GM18951 (cell line): ENCODE results near the gene OPALIN.

Experiments used
- POLR2A ChIP-seq: IDR thresholded peaks from 4 replicates; pipeline ENCODE4 v1.6.1; 2011; ENCODE audit warnings: mild to moderate bottlenecking; ENCODE audit not compliant: insufficient read length, insufficient read depth; ENCODE audit errors: extremely low read depth
- in situ Hi-C: fragments of 300-500 bp; cut with MboI; formaldehyde crosslinking; loops from one replicate; pipeline ENCODE4 v1.12.0; 2022; ENCODE audit warnings: low sequenced_read_pairs, mixed read lengths, inconsistent platforms; ENCODE audit not compliant: unreplicated experiment

Gene OPALIN, protein sequence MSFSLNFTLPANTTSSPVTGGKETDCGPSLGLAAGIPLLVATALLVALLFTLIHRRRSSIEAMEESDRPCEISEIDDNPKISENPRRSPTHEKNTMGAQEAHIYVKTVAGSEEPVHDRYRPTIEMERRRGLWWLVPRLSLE

DNA sequence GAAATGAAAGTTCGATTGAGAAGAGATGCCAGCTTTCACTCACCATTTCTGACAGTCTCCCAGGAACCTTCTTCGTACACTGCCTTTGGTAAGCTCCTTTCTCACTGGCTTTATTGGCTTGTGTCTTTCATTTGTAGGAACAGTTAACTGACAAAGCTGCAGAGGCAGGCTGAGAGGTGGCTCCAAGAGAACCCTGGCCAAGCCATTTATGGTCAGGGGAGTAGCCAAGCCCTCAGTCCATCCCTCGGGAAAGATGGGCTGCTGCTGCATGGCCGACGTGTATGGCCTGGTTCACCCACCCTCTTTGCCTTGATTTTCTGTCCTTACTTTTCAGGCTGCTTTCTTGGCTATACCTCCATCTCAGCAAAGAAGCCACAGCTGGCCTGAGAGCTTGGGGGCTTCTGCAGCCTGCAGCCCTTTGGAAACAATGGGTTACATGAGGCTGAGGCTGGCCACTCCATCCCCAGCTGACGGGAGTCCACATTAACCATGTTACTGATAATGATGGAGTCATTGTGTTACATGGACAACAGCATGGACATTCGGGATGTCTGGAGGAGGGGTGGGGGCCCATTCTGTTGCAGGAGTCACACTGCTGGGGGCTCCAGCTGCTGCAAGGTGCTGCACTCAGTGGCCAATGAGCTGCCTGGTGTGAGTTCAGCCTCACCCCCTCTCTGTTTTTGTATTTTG, at the start of gene OPALIN:
OPALIN (minus strand) TSS at position 152 of the 690 bp plus-strand sequence; CDS start at position 46, 106 bp downstream.
- in situ Hi-C loops, result no loop called here
- TF ChIP-seq POLR2A, result no peak

DNA sequence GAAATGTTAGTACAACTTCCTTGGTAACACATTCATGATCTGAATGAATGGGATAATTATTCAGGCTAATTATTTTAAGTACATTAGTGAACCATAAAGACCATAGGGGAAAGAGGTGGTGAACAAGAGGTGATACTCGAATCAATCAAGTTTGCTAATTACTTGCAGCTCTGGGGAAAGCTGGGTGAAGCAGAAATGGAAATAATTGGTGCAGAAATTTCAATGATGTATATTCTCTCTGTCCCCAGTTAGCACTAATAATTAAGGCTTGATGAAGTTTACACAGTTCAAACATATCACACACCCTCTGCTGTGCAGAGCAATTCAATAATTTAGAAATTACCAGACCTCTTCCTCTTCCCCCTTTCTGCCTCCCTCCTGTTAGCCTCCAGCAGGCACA, 49.4 kb upstream of the OPALIN start:
- no peak for TF ChIP-seq POLR2A
- in situ Hi-C loops, result no loop called here

DNA sequence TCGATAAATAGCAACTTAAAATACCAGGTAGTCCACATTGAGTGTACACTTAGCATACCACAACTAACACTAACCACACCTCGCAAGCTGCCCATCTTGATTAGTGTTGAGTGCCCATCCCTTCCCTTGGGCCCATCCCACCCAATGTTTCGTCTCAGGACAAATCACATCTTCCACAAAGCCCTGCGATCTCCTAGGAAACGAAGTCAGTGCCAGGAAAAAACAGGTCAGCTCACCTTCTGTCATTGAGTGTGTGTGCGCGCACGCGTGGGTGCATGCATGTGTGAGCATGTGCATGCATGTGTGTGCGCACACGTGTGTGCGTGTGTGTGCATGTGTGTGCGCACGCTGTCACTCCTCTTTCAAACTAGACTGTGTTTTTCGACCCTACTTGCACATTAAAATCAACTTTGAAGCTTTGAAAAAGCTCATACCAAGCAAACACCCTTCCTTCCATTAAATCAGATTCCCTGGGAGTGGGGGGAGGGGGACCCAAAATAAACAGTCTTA, 48.8 kb upstream of the OPALIN start:
- in situ Hi-C loops, result no loop called here
- no peak for TF ChIP-seq POLR2A

DNA sequence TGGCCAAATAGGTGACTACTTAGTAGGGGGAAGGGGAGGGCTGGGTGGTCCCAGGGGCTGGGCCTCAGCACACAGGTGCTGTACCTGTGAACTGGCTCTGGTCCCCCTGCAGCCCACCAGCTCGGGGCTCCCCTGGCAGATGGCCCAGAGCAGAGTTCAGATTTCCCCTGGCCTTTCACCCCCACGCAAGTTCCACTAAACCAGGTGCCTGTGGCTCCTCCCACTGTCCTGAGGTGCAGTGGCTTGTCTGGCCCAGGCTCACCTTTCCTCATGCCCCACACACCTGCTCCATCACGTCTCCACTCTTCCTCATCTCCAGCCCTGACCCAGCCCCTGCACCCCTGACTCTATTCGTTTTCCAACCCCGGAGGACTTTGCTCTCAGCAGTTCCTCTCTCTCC, 47.3 kb upstream of the OPALIN start:
- in situ Hi-C loops, result no loop called here
- TF ChIP-seq POLR2A, result no peak

DNA sequence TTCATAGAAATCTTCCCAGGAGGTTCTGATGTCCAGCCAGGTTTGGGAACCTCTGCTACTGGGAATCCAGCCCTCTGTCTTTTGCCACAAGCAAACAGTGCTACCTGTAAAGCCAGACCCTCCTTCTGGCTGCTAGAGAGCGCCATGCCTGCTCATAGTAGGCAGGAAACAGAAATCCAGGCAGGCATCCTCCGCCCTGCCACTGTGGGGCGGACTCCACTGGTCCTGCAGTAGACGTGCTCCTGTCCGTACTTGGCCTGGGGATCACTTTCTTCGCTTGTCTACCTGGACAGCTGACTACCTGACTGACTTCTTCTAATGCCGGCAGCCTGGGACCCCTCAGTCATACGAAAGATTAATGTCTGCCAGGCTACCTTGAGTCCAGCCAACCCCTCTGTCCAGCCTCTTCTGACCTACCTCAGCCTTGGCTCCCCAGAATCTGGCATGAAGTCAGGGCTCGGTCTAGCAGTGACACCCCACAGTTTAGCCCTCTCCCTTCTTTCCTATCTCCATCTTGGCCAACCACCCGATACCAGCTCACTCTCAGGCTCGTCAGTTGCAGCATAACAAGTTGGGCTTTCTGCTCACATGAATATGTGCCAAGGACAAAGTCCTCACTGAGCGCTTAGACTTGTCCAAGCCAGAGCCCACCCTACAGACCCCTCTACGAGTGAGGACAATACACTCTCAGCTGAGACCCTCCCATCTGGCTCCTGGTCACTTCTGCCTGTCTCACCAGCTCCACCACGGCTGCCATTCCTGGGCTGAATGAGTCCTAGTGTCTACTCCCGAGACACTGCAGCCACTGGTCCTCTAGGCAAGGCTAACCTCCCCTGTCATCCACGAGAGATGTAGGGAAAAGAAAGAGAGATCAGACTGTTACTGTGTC, 43.9 kb upstream of the OPALIN start:
- no peak for TF ChIP-seq POLR2A
- in situ Hi-C loops, result no loop called here

DNA sequence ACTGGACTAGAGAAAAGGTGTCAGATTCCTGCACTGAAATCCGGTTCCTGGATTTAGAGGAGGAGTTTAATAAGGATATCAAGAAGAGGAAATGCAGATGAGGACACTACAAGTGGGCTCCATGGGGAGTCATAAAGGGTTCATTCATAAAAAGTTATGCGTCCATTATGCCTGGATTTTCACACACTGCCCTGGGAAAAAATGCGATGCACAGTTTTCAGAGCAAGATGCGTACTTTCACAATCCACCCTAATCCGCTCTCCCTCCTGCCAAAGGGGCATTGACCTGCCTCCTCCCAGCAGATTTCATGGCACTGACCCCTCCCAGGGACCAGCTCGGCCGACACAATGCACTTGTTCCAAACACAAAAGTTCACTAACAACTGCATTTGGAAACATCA, 42.2 kb upstream of the OPALIN start:
- in situ Hi-C loops, result no loop called here
- no peak for TF ChIP-seq POLR2A

DNA sequence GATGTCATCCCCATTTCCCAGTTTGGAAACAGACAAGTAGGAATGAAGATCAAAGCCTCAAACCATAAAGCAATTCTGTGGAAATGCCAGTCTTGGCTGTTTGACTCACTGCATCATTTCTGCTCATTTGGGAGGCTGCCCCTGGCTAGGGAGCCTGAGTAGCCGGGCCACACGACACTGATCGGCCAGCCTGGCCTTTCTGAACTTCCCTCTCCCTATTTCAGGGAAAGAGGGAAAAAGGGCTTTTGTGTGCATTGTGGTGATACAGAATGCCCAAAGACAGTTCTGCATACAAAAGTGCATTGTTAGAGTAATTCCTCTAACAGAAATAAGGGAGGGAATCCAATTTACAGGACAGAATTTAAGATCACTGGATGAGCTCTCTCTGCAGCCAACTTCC, 41.7 kb upstream of the OPALIN start:
- TF ChIP-seq POLR2A, result no peak
- in situ Hi-C loops, result no loop called here

DNA sequence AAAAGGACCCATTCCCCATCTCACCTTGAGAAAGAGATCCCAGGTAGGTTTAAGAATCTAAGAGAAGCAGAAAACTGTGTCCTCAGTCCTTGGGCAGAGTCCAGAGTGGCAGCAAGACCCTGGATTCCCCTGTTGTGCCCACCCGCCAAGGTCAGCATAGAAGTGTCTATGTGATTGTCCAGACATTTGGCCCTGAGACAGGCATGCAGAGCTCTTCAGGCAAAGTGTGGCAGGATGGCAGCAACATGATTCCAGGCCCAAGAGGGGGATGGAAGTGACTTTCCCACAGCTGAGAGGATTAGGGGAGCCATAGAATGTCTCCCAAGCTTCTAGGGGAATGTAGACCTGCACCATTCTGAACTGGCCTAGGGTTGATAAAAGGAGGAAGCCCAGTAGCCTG, 39.1 kb upstream of the OPALIN start:
- in situ Hi-C loops, result no loop called here
- TF ChIP-seq POLR2A, result no peak

DNA sequence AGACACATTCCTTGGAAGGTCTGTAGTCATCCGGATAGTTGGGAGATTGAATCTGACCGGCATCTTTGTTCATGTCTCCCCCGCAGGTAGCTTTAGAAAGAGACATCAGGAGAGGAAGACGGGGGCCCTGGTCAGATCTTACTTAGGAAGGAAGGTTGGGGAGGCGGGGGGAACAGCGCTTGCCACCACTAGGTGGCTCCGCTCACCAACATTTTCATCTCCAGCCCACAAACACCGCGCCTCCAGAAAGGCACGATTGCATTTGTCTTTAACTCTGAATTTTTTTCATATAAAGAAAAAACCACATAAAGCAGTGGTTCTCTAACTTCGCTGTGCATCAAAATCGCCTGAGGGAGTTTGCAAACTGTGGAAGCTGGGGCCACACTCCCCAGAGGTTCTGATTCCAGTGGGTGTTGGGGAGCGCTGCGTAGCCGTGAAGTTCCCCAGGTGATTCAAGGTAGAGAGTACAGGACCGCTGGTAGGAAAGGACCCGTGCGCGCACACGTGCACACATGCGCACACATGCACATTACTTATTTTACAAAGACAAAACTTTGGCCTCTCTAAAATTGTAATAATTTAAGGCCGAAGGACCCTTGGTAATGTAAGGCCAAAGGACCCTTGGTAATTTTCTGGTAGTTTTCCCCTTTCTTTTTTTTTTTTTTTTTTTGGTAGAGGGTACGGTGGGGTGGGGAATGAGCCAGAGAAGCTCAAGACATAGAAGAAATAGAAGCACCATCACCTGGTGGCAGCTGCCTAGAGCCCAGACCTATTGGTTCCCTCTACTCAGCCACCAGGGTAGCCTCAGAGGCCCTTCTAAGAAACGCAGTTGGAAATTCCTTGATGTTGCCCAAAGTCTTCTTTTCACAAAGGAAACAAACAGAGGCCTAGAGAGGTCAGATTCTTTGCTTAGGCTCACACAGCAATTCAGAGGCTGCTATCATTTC, 37.4 kb upstream of the OPALIN start:
- in situ Hi-C loops, result no loop called here
- no peak for TF ChIP-seq POLR2A

DNA sequence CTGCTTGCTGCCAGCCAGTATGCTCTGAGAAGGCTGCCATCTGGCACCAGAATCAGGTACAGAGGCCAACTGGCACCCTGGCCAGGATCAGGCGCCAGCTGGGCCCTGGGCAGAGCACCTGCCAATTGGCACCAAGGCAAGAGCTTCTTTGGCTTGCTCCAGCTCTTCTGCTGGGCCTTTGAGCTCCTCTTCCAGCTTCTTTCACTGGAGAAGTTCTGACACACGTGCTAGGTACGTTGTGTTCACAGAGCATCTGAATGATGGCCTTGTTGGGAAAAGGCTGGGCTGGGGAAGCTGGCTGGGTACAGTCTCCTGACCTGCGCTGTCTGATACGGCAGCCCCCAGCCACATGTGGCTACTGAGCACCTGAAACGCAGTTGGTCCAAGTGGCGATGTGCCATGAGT, 31.7 kb upstream of the OPALIN start:
- in situ Hi-C loops, result no loop called here
- no peak for TF ChIP-seq POLR2A

DNA sequence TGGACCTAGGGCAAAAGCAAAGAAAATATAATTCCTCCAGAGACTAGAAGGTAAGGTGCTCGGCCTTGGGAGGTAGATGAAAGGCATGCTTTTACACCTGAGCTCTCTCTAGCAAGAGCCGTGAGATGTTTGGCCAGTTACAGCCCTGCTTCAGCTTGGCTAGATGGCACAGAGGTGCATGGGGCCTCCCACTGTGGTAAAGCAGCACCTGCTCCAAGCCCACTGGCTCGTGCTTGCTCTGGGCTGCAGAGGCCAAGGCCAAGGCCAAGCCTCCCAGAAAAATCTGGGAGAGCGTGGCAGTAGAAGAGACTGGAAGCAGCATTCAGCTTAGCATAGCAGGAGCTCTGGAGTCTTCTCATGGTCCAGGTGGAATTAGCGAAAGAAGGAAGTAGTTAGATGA, 31.0 kb upstream of the OPALIN start:
- in situ Hi-C loops, result no loop called here
- TF ChIP-seq POLR2A, result no peak

DNA sequence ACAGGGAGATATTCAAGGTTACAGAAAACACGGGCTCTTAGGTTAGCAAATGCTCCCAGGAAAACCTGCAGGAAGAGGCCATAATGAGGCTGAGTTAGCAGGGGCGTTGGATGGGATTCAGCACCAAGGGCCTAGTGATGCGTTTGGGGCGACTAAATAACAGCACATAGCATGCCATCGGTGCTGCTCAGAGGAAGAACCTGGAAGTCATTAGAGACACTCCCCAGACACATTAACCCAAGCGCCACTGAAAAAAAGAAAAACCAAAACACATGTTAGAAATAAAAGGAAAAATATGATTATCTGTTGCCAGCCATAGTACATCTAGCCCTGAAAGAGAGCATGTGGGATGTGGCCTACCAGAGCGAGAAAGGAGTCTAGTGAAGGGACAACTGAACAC, 28.8 kb upstream of the OPALIN start:
- no peak for TF ChIP-seq POLR2A
- in situ Hi-C loops, result no loop called here
